ENCODE results near the gene TMEFF1. TPM values are rescaled to one million over a fixed set of nuclear protein-coding genes. Genes with fewer than 3 reads are reported as not detected.

TMEFF1 gene
- total RNA-seq, 1 experiment from 2014 or later, result 65.5 TPM

DNA sequence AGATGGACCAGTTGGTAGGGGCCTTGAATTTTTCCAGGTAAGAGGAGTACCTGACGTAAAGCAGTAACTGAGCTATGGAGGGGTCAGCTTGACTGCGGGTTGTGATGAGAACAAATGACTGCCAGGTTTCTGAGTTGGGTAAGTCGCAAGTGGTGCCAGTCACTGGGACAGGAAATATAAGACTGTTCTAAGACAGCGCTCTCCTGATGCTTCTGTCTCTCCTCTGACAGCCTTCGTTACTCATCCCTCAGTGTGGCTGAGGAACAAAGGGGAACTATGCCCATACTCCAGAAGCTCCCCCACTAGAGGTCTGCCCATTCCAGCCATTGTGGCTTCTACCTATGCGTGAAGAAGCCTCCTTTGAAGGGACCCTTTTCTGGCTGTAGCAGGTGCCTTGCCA lies 118.2 kb downstream of the TMEFF1 start:
- Histone ChIP-seq H2BK120ac (ENCODE audit: low read depth, low read length, poor library complexity, severe bottlenecking) (no peak overlapping the region), H4K8ac (replicated peaks; ENCODE audit: insufficient read length, low read depth, low read length) (no peak overlapping the region), H2AFZ (ENCODE audit: low read length) (no peak overlapping the region), H3K79me2 (ENCODE audit: insufficient read depth, low read length) (no peaks in the 10 kb centered on the region), H4K5ac (ENCODE audit: insufficient read length, low read depth, low read length) (no peak overlapping the region), H4K91ac (ENCODE audit: insufficient read length, low read depth, low read length) (no peak overlapping the region), H3K9ac (ENCODE audit: extremely low read depth, insufficient read length, low read length) (no peak overlapping the region), H2BK5ac (ENCODE audit: insufficient read length, low read length) (no peak overlapping the region), H3K4me2 (ENCODE audit: insufficient read depth, insufficient read length, low read length) (no peak overlapping the region), H2BK20ac (ENCODE audit: low read depth, low read length, poor library complexity, severe bottlenecking) (no peak overlapping the region), H2BK15ac (ENCODE audit: low read depth, low read length) (no peak overlapping the region), H2BK12ac (ENCODE audit: insufficient read length, low read depth, low read length) (no peak overlapping the region), H3K18ac (ENCODE audit: insufficient read length, low read depth, low read length) (no peak overlapping the region), H3T11ph (ENCODE audit: low read length) (no peak overlapping the region), H3K27ac (ENCODE audit: insufficient read length, low read depth, low read length) (no peak overlapping the region), H2AK5ac (ENCODE audit: insufficient read length, low read length) (no peak overlapping the region), H3K14ac (ENCODE audit: insufficient read depth, low read length) (no peak overlapping the region), H3K79me1 (ENCODE audit: insufficient read depth, low read depth, low read length, poor library complexity, severe bottlenecking) (no peaks in the 10 kb centered on the region), H3K4ac (ENCODE audit: low read depth, low read length) (no peak overlapping the region), H3K4me1 (ENCODE audit: insufficient read depth, low read length) (0 out of 2 replicates have a peak, but pooled peaks cover 2% of the 10 kb centered on the region), H3K27me3 (ENCODE audit: insufficient read depth, low read length) (no peaks in the 10 kb centered on the region), H4K20me1 (ENCODE audit: control insufficient read depth, insufficient read depth, insufficient read length) (no peaks in the 10 kb centered on the region), H3K56ac (ENCODE audit: insufficient read length, low read depth, low read length) (no peak overlapping the region), H3K23ac (ENCODE audit: insufficient read length, low read depth, low read length) (no peak overlapping the region), H3K23me2 (ENCODE audit: insufficient read length, low read depth, low read length, poor library complexity, severe bottlenecking) (no peaks in the 10 kb centered on the region), H3K9me3 (ENCODE audit: control insufficient read depth, low read depth, low read length) (no peaks in the 10 kb centered on the region)
- DNase-seq, result no peak
- Mint-ChIP-seq H3K27ac (peak overlapping the region in 1 of 3 experiments; percentile 13; a peak in 2 of 7 replicates), H3K9me3 (no peaks in the 10 kb centered on the region; a peak in 1 of 5 replicates), H3K4me1 (peaks cover 12 to 13% of the 10 kb centered on the region in 2 experiments), H3K27me3 (ENCODE audit: low read depth) (no peaks in the 10 kb centered on the region), H3K4me3 (no peak overlapping the region), H3K36me3 (ENCODE audit: insufficient read depth in 1 of 3, low read depth in 3 of 3) (peaks cover 2 to 16% (median 10%) of the 10 kb centered on the region in 3 experiments; a peak in 6 of 7 replicates)
- TF ChIP-seq, protein P1, sequence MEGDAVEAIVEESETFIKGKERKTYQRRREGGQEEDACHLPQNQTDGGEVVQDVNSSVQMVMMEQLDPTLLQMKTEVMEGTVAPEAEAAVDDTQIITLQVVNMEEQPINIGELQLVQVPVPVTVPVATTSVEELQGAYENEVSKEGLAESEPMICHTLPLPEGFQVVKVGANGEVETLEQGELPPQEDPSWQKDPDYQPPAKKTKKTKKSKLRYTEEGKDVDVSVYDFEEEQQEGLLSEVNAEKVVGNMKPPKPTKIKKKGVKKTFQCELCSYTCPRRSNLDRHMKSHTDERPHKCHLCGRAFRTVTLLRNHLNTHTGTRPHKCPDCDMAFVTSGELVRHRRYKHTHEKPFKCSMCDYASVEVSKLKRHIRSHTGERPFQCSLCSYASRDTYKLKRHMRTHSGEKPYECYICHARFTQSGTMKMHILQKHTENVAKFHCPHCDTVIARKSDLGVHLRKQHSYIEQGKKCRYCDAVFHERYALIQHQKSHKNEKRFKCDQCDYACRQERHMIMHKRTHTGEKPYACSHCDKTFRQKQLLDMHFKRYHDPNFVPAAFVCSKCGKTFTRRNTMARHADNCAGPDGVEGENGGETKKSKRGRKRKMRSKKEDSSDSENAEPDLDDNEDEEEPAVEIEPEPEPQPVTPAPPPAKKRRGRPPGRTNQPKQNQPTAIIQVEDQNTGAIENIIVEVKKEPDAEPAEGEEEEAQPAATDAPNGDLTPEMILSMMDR (conservative IDR thresholded peaks at IDR 0.05), result no peak
- no CpG with 5 or more reads among the region's 6 CpGs for WGBS (ENCODE audit: extremely low coverage, insufficient read length, low lambda C conversion rate)
